Measurements from ENCODE around the gene SENP8. TPM values are rescaled to one million over a fixed set of nuclear protein-coding genes. Genes with fewer than 3 reads are reported as not detected.
"Not testable (repeated sequence)": the region's sequence is repeated elsewhere in the genome, so short reads cannot be mapped to it uniquely, and the experiment has no call there.

Gene SENP8
- total RNA-seq, 3 donors from 2014 or later (not counting 1 experiment from before 2014, with no cell fraction given) = 0.27 to 0.45 (median 0.28) TPM

DNA sequence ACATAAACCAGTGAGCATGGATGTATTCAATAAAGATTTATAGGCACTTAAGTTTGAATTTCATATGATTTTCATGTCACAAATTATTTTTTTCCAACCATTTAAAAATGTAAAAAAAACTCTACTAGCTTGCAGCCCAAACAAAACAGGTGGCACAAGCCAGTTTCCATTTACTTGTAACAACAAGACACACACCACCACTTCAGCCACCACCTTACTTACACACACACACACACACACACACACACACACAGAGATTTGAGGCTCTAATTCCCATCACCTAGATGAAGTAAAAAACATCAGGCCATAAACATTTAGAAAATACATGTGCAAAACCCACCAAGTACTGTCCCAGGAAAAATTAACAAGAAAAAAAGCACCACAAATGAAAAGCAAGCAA is 25.5 kb upstream of the SENP8 start:
- ATAC-seq (no peak), DNase-seq (no peak)
- H3K27me3 ChIP-seq (ENCODE audit: control insufficient read depth, insufficient read depth, low read length) = no peaks in the 10 kb centered on the region
- no peak overlapping the region for H3K4me3 ChIP-seq (ENCODE audit: low read length)
- Mint-ChIP-seq H3K4me1 (peaks cover 23 to 31% of the 10 kb centered on the region in 2 donors), H3K27ac (peak overlapping the region in 1 of 2 donors; percentile 2), H3K36me3 (no peaks in the 10 kb centered on the region), H3K9me3 (no peaks in the 10 kb centered on the region), H3K27me3 (ENCODE audit: low read depth in 2 of 2) (no peaks in the 10 kb centered on the region), H3K4me3 (no peak overlapping the region)
- no peak overlapping the region for H3K27ac ChIP-seq (ENCODE audit: low read length)
- intact Hi-C loops (cut with micrococcal nuclease) = no loop called here
- H3K9me3 ChIP-seq (ENCODE audit: control insufficient read depth, insufficient read depth, low read length) = no peaks in the 10 kb centered on the region
- no peaks in the 10 kb centered on the region for H3K4me1 ChIP-seq (ENCODE audit: control insufficient read depth, insufficient read depth, low read length)
- H3K36me3 ChIP-seq (ENCODE audit: control insufficient read depth, insufficient read depth, low read length) = no peaks in the 10 kb centered on the region
- TF ChIP-seq, protein P1, sequence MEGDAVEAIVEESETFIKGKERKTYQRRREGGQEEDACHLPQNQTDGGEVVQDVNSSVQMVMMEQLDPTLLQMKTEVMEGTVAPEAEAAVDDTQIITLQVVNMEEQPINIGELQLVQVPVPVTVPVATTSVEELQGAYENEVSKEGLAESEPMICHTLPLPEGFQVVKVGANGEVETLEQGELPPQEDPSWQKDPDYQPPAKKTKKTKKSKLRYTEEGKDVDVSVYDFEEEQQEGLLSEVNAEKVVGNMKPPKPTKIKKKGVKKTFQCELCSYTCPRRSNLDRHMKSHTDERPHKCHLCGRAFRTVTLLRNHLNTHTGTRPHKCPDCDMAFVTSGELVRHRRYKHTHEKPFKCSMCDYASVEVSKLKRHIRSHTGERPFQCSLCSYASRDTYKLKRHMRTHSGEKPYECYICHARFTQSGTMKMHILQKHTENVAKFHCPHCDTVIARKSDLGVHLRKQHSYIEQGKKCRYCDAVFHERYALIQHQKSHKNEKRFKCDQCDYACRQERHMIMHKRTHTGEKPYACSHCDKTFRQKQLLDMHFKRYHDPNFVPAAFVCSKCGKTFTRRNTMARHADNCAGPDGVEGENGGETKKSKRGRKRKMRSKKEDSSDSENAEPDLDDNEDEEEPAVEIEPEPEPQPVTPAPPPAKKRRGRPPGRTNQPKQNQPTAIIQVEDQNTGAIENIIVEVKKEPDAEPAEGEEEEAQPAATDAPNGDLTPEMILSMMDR (IDR thresholded peaks at IDR 0.05) = no peak

DNA sequence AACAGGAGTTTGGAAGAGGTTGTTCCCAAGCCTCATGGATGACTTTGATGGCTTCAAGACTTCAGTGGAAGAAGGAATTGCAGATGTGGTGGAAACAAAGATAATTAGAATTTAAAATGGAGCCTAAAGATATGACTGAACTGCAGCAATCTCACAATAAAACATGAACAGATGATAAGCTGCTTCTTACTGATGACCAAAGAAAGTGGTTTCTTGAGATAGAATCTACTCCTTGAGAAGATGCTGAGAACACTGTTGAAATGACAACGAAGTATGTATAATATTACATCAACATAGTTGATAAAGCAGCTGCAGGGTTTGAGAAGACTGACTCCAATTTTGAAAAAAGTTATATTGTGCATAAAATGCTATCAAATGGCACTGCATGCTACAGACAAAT is 21.4 kb upstream of the SENP8 start:
- Mint-ChIP-seq H3K36me3 (no peaks in the 10 kb centered on the region), H3K9me3 (no peaks in the 10 kb centered on the region), H3K27ac (no peak overlapping the region), H3K4me3 (no peak overlapping the region), H3K27me3 (ENCODE audit: low read depth in 2 of 2) (no peaks in the 10 kb centered on the region), H3K4me1 (peaks cover 9 to 18% of the 10 kb centered on the region in 2 donors)
- no peak overlapping the region for H3K4me3 ChIP-seq (ENCODE audit: low read length)
- ATAC-seq = no peak
- no peaks in the 10 kb centered on the region for H3K9me3 ChIP-seq (ENCODE audit: control insufficient read depth, insufficient read depth, low read length)
- whole genome bisulfite sequencing (ENCODE audit: insufficient coverage) = no CpG with 5 or more reads among the region's 1 CpG
- no peaks in the 10 kb centered on the region for H3K4me1 ChIP-seq (ENCODE audit: control insufficient read depth, insufficient read depth, low read length)
- no peaks in the 10 kb centered on the region for H3K36me3 ChIP-seq (ENCODE audit: control insufficient read depth, insufficient read depth, low read length)
- H3K27ac ChIP-seq (ENCODE audit: low read length) = no peak overlapping the region
- intact Hi-C loops (cut with micrococcal nuclease) = no loop called here
- H3K27me3 ChIP-seq (ENCODE audit: control insufficient read depth, insufficient read depth, low read length) = no peaks in the 10 kb centered on the region
- DNase-seq = no peak
- TF ChIP-seq, protein P1 (IDR thresholded peaks at IDR 0.05) = no peak

DNA sequence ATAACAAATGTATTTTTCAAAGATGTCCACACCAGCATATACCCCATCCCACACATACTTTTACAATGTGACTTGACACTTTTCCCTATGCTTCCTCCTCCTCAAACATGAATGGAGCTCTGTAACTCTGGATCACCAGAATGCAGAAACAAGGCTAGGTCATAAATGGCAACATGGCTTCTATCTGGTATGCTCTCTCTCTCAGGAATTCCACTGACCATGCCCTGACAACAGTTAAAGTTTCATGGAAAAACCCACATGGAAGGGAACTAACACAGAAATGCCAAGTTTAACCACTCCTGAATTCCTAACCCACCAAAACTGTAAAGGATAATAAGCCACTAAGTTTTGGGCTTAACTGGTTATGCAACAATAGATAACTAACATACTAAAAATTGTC is 20.2 kb upstream of the SENP8 start:
- Histone ChIP-seq H3K27ac (ENCODE audit: low read length) (no peak overlapping the region), H3K36me3 (ENCODE audit: control insufficient read depth, insufficient read depth, low read length) (no peaks in the 10 kb centered on the region), H3K9me3 (ENCODE audit: control insufficient read depth, insufficient read depth, low read length) (no peaks in the 10 kb centered on the region), H3K4me1 (ENCODE audit: control insufficient read depth, insufficient read depth, low read length) (no peaks in the 10 kb centered on the region), H3K27me3 (ENCODE audit: control insufficient read depth, insufficient read depth, low read length) (no peaks in the 10 kb centered on the region), H3K4me3 (ENCODE audit: low read length) (no peak overlapping the region)
- Mint-ChIP-seq H3K36me3 (no peaks in the 10 kb centered on the region), H3K27ac (no peak overlapping the region), H3K9me3 (no peaks in the 10 kb centered on the region), H3K4me3 (no peak overlapping the region), H3K4me1 (peaks cover 7 to 9% of the 10 kb centered on the region in 2 donors), H3K27me3 (ENCODE audit: low read depth in 2 of 2) (no peaks in the 10 kb centered on the region)
- DNase-seq (no peak), ATAC-seq (no peak)
- intact Hi-C loops (cut with micrococcal nuclease) = no loop called here
- TF ChIP-seq, protein P1 (IDR thresholded peaks at IDR 0.05) = no peak

DNA sequence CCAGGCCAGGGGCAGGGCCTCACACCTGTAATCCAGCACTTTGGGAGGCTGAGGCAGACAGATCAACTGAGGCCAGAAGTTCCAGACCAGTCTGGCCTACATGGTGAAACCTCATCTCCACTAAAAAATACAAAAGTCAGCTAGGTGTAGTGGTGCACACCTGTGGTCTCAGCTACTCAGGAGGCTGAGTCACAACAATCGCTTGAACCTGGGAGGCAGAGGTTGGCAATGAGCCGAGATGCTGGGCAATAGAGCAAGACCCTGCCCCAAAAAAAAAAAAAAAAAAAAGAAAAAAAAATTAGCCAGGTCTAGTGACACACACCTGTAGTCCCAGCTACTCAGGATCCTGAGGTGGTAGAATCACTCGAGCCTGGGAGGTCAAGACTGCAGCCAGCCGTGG is 19.0 kb upstream of the SENP8 start:
- Histone ChIP-seq H3K27me3 (ENCODE audit: control insufficient read depth, insufficient read depth, low read length) (no peaks in the 10 kb centered on the region), H3K4me3 (ENCODE audit: low read length) (no peak overlapping the region), H3K27ac (ENCODE audit: low read length) (no peak overlapping the region), H3K36me3 (ENCODE audit: control insufficient read depth, insufficient read depth, low read length) (no peaks in the 10 kb centered on the region), H3K4me1 (ENCODE audit: control insufficient read depth, insufficient read depth, low read length) (no peaks in the 10 kb centered on the region), H3K9me3 (ENCODE audit: control insufficient read depth, insufficient read depth, low read length) (no peaks in the 10 kb centered on the region)
- TF ChIP-seq, protein P1 (IDR thresholded peaks at IDR 0.05) = no peak
- Mint-ChIP-seq H3K27ac (no peak overlapping the region), H3K36me3 (no peaks in the 10 kb centered on the region), H3K4me3 (no peak overlapping the region), H3K27me3 (ENCODE audit: low read depth in 2 of 2) (no peaks in the 10 kb centered on the region), H3K4me1 (peaks cover 8 to 11% of the 10 kb centered on the region in 2 donors), H3K9me3 (no peaks in the 10 kb centered on the region)
- ATAC-seq = no peak
- WGBS (ENCODE audit: insufficient coverage) = 96% methylated on average over 4 of the region's 4 CpGs
- intact Hi-C loops (cut with micrococcal nuclease) = no loop called here
- no peak for DNase-seq

DNA sequence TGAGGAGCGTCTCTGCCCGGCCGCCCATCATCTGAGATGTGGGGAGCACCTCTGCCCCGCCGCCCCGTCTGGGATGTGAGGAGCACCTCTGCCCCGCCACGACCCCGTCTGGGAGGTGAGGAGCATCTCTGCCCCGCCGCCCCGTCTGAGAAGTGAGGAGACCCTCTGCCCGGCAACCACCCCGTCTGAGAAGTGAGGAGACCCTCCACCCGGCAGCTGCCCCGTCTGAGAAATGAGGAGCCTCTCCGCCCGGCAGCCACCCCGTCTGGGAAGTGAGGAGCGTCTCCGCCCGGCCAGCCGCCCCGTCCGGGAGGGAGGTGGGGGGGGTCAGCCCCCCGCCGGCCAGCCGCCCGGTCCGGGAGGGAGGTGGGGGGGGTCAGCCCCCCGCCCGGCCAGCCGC is 17.7 kb upstream of the SENP8 start:
- H3K27ac ChIP-seq (ENCODE audit: low read length); H3K4me3 Mint-ChIP-seq; H3K4me1 ChIP-seq (ENCODE audit: control insufficient read depth, insufficient read depth, low read length); ATAC-seq; H3K36me3 ChIP-seq (ENCODE audit: control insufficient read depth, insufficient read depth, low read length); H3K9me3 Mint-ChIP-seq; H3K36me3 Mint-ChIP-seq; H3K27me3 Mint-ChIP-seq (ENCODE audit: low read depth in 2 of 2); H3K27me3 ChIP-seq (ENCODE audit: control insufficient read depth, insufficient read depth, low read length); DNase-seq; H3K27ac Mint-ChIP-seq; H3K4me3 ChIP-seq (ENCODE audit: low read length); H3K9me3 ChIP-seq (ENCODE audit: control insufficient read depth, insufficient read depth, low read length); intact Hi-C loops (cut with micrococcal nuclease): not testable (repeated sequence)
- peaks cover 11 to 15% of the 10 kb centered on the region in 2 donors for H3K4me1 Mint-ChIP-seq
- 98% methylated on average over 8 of the region's 33 CpGs for WGBS (ENCODE audit: insufficient coverage)

Measured in natural killer cell (primary cell).